Osteocyte (in vitro differentiated cells): ENCODE data around the gene CYTH2. TPM values are rescaled to one million over a fixed set of nuclear protein-coding genes. Genes with fewer than 3 reads are reported as not detected.

ENCODE experiments used
- DNase-seq: peaks from one replicate; pipeline ENCODE4 v3.0.0; 2021; ENCODE audit warnings: mixed read lengths; ENCODE audit not compliant: unreplicated experiment; ENCODE audit errors: extremely low spot score
- H3K27ac Mint-ChIP-seq: one replicate; pipeline ENCODE4 v1.8.0; 2021; ENCODE audit warnings: mild to moderate bottlenecking, mixed read lengths; ENCODE audit not compliant: unreplicated experiment
- H3K27me3 Mint-ChIP-seq: one replicate; pipeline ENCODE4 v1.8.0; 2021; ENCODE audit warnings: mixed read lengths; ENCODE audit not compliant: unreplicated experiment
- H3K36me3 Mint-ChIP-seq: one replicate; pipeline ENCODE4 v1.8.0; 2021; ENCODE audit warnings: mixed read lengths; ENCODE audit not compliant: unreplicated experiment
- H3K4me1 Mint-ChIP-seq: one replicate; pipeline ENCODE4 v1.8.0; 2021; ENCODE audit warnings: mixed read lengths; ENCODE audit not compliant: unreplicated experiment
- H3K4me3 Mint-ChIP-seq: one replicate; pipeline ENCODE4 v1.8.0; 2021; ENCODE audit warnings: mild to moderate bottlenecking, moderate library complexity, mixed read lengths; ENCODE audit not compliant: unreplicated experiment
- H3K9me3 Mint-ChIP-seq: one replicate; pipeline ENCODE4 v1.8.0; 2021; ENCODE audit warnings: mixed read lengths; ENCODE audit not compliant: unreplicated experiment
- CTCF ChIP-seq: fragments of 200-600 bp; sonication (generic); IDR thresholded peaks from 2 replicates; pipeline ENCODE4 v1.5.0; 2021; ENCODE audit warnings: antibody characterized with exemption, mild to moderate bottlenecking, moderate library complexity
- total RNA-seq: library from RNA; stranded (reverse); gene quantifications from 2 replicates; pipeline ENCODE4 v1.2.1, GENCODE V29; 2021

Gene CYTH2
- total RNA-seq, 1 donor from 2014 or later: 107 TPM

DNA sequence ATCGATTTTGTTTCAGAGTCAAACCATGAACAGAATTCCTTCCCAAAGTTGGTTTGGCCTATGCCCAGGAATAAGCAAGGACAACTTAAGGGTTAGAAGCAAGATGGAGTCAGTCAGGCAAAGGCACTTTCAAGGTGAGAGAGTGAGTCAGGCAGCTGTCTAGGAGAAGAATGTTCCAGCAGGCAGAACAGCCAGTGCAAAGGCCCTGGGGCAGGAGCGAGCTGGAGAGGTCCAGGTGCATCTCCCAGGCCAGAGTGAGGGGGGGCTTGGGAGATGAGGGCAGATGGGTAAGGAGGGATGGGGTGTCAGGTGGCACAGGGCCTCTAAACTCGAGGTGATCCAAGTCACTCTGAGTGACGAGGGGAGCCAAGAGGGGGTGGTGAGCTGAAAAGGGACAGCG is 32.6 kb upstream of the CYTH2 start:
- Mint-ChIP-seq H3K27me3 (no peaks in the 10 kb centered on the region), H3K36me3 (no peaks in the 10 kb centered on the region), H3K4me1 (peaks cover 7% of the 10 kb centered on the region), H3K4me3 (no peak overlapping the region), H3K27ac (no peak overlapping the region), H3K9me3 (no peaks in the 10 kb centered on the region)
- no peak for TF ChIP-seq CTCF
- DNase-seq: no peak

DNA sequence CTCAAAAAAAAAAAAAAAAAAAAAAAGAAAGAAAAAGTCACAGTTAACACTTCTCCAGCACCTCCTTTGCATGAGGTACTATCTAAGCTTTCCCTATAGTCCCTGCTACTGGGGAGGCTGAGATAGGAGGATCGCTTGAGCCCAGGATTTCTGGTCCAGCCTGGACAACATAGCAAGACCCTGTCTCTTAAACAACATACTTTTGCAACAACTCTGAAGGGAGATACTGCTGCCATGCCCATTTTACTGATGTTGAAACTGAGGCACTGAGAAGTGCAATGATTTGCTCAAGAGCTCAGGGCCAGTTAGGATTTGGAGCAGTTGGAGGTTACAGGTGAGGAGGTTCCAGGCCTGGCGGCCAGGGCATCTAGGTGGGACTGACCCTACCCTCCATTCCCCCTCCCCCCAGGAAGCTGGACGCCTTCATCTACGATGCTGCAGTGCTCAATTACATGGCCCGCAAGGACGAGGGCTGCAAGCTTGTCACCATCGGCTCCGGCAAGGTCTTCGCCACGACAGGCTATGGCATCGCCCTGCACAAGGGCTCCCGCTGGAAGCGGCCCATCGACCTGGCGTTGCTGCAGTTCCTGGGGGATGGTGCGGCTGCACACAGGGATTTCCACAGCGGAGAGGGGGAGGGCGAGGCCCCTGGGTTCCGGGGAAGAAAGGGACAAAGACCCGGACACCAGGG is 27.7 kb upstream of the CYTH2 start:
- no peak for TF ChIP-seq CTCF
- Mint-ChIP-seq H3K9me3 (no peaks in the 10 kb centered on the region), H3K27ac (no peak overlapping the region), H3K4me3 (no peak overlapping the region), H3K27me3 (no peaks in the 10 kb centered on the region), H3K36me3 (peaks cover 2% of the 10 kb centered on the region), H3K4me1 (peaks cover 20% of the 10 kb centered on the region)
- DNase-seq: no peak

DNA sequence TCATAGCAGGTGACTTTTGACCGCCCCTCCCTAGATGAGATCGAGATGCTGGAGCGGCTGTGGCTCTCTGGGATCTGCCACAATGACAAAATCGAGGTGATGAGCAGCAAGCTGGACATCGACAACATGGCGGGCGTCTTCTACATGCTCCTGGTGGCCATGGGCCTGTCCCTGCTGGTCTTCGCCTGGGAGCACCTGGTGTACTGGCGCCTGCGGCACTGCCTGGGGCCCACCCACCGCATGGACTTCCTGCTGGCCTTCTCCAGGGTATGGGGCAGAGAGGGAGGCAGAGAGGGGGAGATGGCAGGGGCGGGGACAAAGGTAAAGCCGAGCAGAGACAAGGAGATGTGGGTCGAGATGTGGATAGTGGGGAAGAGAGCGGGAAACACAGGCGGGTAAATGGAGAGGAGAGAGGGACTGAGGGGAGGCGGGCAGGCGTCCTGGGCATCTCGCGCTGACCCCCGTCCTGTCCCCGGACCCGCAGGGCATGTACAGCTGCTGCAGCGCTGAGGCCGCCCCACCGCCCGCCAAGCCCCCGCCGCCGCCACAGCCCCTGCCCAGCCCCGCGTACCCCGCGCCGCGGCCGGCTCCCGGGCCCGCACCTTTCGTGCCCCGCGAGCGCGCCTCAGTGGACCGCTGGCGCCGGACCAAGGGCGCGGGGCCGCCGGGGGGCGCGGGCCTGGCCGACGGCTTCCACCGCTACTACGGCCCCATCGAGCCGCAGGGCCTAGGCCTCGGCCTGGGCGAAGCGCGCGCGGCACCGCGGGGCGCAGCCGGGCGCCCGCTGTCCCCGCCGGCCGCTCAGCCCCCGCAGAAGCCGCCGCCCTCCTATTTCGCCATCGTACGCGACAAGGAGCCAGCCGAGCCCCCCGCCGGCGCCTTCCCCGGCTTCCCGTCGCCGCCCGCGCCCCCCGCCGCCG is 26.8 kb upstream of the CYTH2 start:
- TF ChIP-seq CTCF: no peak
- peaks cover 19% of the 10 kb centered on the region for H3K4me1 Mint-ChIP-seq
- no peak overlapping the region for H3K4me3 Mint-ChIP-seq
- H3K36me3 Mint-ChIP-seq: peaks cover 2% of the 10 kb centered on the region
- no peaks in the 10 kb centered on the region for H3K27me3 Mint-ChIP-seq
- no peak for DNase-seq
- no peaks in the 10 kb centered on the region for H3K9me3 Mint-ChIP-seq
- no peak overlapping the region for H3K27ac Mint-ChIP-seq

DNA sequence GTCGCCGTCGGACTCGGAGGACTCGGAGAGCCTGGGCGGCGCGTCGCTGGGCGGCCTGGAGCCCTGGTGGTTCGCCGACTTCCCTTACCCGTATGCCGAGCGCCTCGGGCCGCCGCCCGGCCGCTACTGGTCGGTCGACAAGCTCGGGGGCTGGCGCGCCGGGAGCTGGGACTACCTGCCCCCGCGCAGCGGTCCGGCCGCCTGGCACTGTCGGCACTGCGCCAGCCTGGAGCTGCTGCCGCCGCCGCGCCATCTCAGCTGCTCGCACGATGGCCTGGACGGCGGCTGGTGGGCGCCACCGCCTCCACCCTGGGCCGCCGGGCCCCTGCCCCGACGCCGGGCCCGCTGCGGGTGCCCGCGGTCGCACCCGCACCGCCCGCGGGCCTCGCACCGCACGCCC is 25.9 kb upstream of the CYTH2 start:
- no peaks in the 10 kb centered on the region for H3K9me3 Mint-ChIP-seq
- H3K4me1 Mint-ChIP-seq: peaks cover 14% of the 10 kb centered on the region
- H3K36me3 Mint-ChIP-seq: peaks cover 8% of the 10 kb centered on the region
- no peak overlapping the region for H3K4me3 Mint-ChIP-seq
- no peak overlapping the region for H3K27ac Mint-ChIP-seq
- H3K27me3 Mint-ChIP-seq: no peaks in the 10 kb centered on the region
- no peak for TF ChIP-seq CTCF
- DNase-seq: no peak

DNA sequence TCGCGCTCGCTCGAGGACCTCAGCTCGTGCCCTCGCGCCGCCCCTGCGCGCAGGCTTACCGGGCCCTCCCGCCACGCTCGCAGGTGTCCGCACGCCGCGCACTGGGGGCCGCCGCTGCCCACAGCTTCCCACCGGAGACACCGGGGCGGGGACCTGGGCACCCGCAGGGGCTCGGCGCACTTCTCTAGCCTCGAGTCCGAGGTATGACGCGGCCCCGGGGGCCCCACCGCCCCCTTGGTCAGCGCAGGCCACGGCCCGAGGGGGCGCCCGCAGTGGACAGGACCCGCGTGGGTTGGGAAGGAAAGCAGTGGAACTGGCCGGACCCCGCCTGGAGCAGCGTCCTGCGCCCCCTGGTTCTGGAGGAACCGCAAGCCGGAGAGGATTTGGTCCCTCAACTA is 25.4 kb upstream of the CYTH2 start:
- H3K9me3 Mint-ChIP-seq: no peaks in the 10 kb centered on the region
- no peak for TF ChIP-seq CTCF
- no peaks in the 10 kb centered on the region for H3K27me3 Mint-ChIP-seq
- H3K4me1 Mint-ChIP-seq: peaks cover 14% of the 10 kb centered on the region
- H3K36me3 Mint-ChIP-seq: peaks cover 12% of the 10 kb centered on the region
- no peak overlapping the region for H3K27ac Mint-ChIP-seq
- no peak overlapping the region for H3K4me3 Mint-ChIP-seq
- DNase-seq: no peak
